Stomach (tissue), 4 donors: ENCODE data around the gene GNAI3.

Experiments used
- EP300 ChIP-seq: sonication (generic); formaldehyde crosslinking; IDR thresholded peaks from one replicate; pipeline ENCODE4 v1.6.1; 2017; ENCODE audit warnings: antibody characterized with exemption
- POLR2A ChIP-seq, 4 donors: fragments of 450-650 bp; IDR thresholded peaks; one replicate each; pipeline ENCODE4 v1.6.1; 2016; ENCODE audit warnings: antibody characterized with exemption in 4 of 4, control low read depth in 2 of 4, mild to moderate bottlenecking in 1 of 4, moderate library complexity in 1 of 4
- TF ChIP-seq, protein P1 (sequence below), 7 experiments: fragments of 450-650 bp in 4 of 7; fragments of 200-600 bp in 3 of 7; sonication (generic) in 3 of 7; IDR thresholded peaks; one replicate each; pipeline ENCODE4 v1.5.1; 2016 to 2019; ENCODE audit warnings: antibody characterized with exemption in 7 of 7, control low read depth in 2 of 7, mild to moderate bottlenecking in 1 of 7

DNA sequence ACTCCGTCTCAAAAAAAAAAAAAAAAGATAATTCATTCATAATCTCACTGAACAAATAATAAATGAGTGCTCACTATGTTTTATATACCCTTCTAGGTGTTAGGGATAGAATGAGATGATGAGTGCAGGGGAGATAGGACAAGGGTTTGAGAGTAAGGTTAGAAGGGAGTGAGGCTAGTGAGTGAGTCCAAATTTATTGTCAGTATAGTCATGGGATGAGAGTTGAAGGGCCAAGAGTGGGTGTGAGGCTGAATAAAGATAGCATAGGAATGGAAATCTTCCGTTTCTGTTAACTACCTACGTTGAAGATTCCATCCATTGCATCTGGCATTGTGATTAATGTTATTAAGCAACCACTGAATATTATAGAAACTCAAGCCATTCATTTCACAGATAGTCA is 16.8 kb downstream of the GNAI3 start:
- TF ChIP-seq, protein P1, sequence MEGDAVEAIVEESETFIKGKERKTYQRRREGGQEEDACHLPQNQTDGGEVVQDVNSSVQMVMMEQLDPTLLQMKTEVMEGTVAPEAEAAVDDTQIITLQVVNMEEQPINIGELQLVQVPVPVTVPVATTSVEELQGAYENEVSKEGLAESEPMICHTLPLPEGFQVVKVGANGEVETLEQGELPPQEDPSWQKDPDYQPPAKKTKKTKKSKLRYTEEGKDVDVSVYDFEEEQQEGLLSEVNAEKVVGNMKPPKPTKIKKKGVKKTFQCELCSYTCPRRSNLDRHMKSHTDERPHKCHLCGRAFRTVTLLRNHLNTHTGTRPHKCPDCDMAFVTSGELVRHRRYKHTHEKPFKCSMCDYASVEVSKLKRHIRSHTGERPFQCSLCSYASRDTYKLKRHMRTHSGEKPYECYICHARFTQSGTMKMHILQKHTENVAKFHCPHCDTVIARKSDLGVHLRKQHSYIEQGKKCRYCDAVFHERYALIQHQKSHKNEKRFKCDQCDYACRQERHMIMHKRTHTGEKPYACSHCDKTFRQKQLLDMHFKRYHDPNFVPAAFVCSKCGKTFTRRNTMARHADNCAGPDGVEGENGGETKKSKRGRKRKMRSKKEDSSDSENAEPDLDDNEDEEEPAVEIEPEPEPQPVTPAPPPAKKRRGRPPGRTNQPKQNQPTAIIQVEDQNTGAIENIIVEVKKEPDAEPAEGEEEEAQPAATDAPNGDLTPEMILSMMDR (IDR thresholded peaks at IDR 0.05), result no peak
- TF ChIP-seq POLR2A (IDR thresholded peaks at IDR 0.05) (no peak), EP300 (no peak)
